HEK293 (cell line): ENCODE measurements around the gene UCHL1.
A peak's percentile ranks its signal among the peaks of the same experiment; 100 is the strongest.

Experiments used
- BCL11A ChIP-seq: fragments of 450-650 bp; formaldehyde crosslinking; IDR thresholded peaks from 2 replicates; pipeline ENCODE4 v1.5.1; 2016; ENCODE audit warnings: low read depth, missing biosample characterization, missing genetic modification characterization
- FEZF1 ChIP-seq: fragments of 450-650 bp; formaldehyde crosslinking; IDR thresholded peaks from 2 replicates; pipeline ENCODE4 v1.5.1; 2016; ENCODE audit warnings: missing biosample characterization, missing genetic modification characterization
- GFI1B ChIP-seq: fragments of 450-650 bp; formaldehyde crosslinking; IDR thresholded peaks from 2 replicates; pipeline ENCODE4 v1.5.1; 2016; ENCODE audit warnings: missing biosample characterization, missing genetic modification characterization
- IKZF3 ChIP-seq: fragments of 450-650 bp; IDR thresholded peaks from 2 replicates; pipeline ENCODE4 v1.5.0; 2018; ENCODE audit warnings: missing biosample characterization, mild to moderate bottlenecking, missing genetic modification characterization, moderate library complexity
- KLF1 ChIP-seq: fragments of 450-650 bp; formaldehyde crosslinking; IDR thresholded peaks from 2 replicates; pipeline ENCODE4 v1.5.1; 2016; ENCODE audit warnings: missing biosample characterization, missing genetic modification characterization
- KLF16 ChIP-seq: fragments of 450-650 bp; formaldehyde crosslinking; IDR thresholded peaks from 2 replicates; pipeline ENCODE4 v1.5.1; 2017; ENCODE audit warnings: missing biosample characterization, missing genetic modification characterization
- SALL2 ChIP-seq: fragments of 450-650 bp; formaldehyde crosslinking; IDR thresholded peaks from 2 replicates; pipeline ENCODE4 v1.5.0; 2017; ENCODE audit warnings: missing biosample characterization, mild to moderate bottlenecking, missing genetic modification characterization, borderline replicate concordance
- SETDB1 ChIP-seq: IDR thresholded peaks from one replicate; pipeline ENCODE4 v1.6.1; 2017; ENCODE audit warnings: mild to moderate bottlenecking, low read length, moderate library complexity, mixed read lengths; ENCODE audit not compliant: insufficient read length
- SP2 ChIP-seq: fragments of 450-650 bp; formaldehyde crosslinking; IDR thresholded peaks from 2 replicates; pipeline ENCODE4 v1.5.1; 2016; ENCODE audit warnings: missing biosample characterization, missing genetic modification characterization
- YY2 ChIP-seq: fragments of 450-650 bp; formaldehyde crosslinking; IDR thresholded peaks from 2 replicates; pipeline ENCODE4 v1.5.1; 2016; ENCODE audit warnings: missing biosample characterization, missing genetic modification characterization
- ZBTB21 ChIP-seq: fragments of 450-650 bp; formaldehyde crosslinking; IDR thresholded peaks from 2 replicates; pipeline ENCODE4 v1.5.1; 2017; ENCODE audit warnings: missing biosample characterization, missing genetic modification characterization
- ZFP41 ChIP-seq: fragments of 450-650 bp; formaldehyde crosslinking; IDR thresholded peaks from 2 replicates; pipeline ENCODE4 v1.5.1; 2016; ENCODE audit warnings: missing biosample characterization, missing genetic modification characterization, borderline replicate concordance
- ZFP69B ChIP-seq: fragments of 450-650 bp; formaldehyde crosslinking; IDR thresholded peaks from 2 replicates; pipeline ENCODE4 v1.5.1; 2016; ENCODE audit warnings: missing biosample characterization, missing genetic modification characterization
- ZNF16 ChIP-seq: fragments of 450-650 bp; formaldehyde crosslinking; IDR thresholded peaks from 2 replicates; pipeline ENCODE4 v1.5.1; 2016; ENCODE audit warnings: low read depth, missing biosample characterization, missing genetic modification characterization
- ZNF174 ChIP-seq: fragments of 450-650 bp; formaldehyde crosslinking; IDR thresholded peaks from 2 replicates; pipeline ENCODE4 v1.5.0; 2017; ENCODE audit warnings: missing biosample characterization, mild to moderate bottlenecking, missing genetic modification characterization
- ZNF239 ChIP-seq: fragments of 450-650 bp; formaldehyde crosslinking; IDR thresholded peaks from 2 replicates; pipeline ENCODE4 v1.5.1; 2016; ENCODE audit warnings: missing biosample characterization, missing genetic modification characterization
- ZNF423 ChIP-seq: fragments of 450-650 bp; formaldehyde crosslinking; IDR thresholded peaks from 2 replicates; pipeline ENCODE4 v1.5.1; 2016; ENCODE audit warnings: missing biosample characterization, missing genetic modification characterization
- ZNF433 ChIP-seq: fragments of 450-650 bp; formaldehyde crosslinking; IDR thresholded peaks from 2 replicates; pipeline ENCODE4 v1.5.1; 2016; ENCODE audit warnings: missing biosample characterization, missing genetic modification characterization, low read depth
- ZNF514 ChIP-seq: fragments of 450-650 bp; formaldehyde crosslinking; IDR thresholded peaks from 2 replicates; pipeline ENCODE4 v1.5.1; 2016; ENCODE audit warnings: missing biosample characterization, missing genetic modification characterization
- ZNF629 ChIP-seq: fragments of 450-650 bp; formaldehyde crosslinking; IDR thresholded peaks from 2 replicates; pipeline ENCODE4 v1.5.1; 2017; ENCODE audit warnings: missing biosample characterization, missing genetic modification characterization
- ZNF677 ChIP-seq: fragments of 450-650 bp; IDR thresholded peaks from 2 replicates; pipeline ENCODE4 v1.5.0; 2018; ENCODE audit warnings: missing biosample characterization, mild to moderate bottlenecking, missing genetic modification characterization, moderate library complexity
- ZNF76 ChIP-seq: fragments of 450-650 bp; formaldehyde crosslinking; IDR thresholded peaks from 2 replicates; pipeline ENCODE4; 2016; ENCODE audit warnings: low read depth, missing biosample characterization, missing genetic modification characterization, borderline replicate concordance
- ZSCAN30 ChIP-seq: fragments of 450-650 bp; IDR thresholded peaks from 2 replicates; pipeline ENCODE4 v1.5.1; 2018; ENCODE audit warnings: missing biosample characterization, mild to moderate bottlenecking, missing genetic modification characterization, moderate library complexity
- TF ChIP-seq, protein P1 (sequence below): fragments of 450-650 bp; formaldehyde crosslinking; IDR thresholded peaks from 2 replicates; pipeline ENCODE4 v1.5.1; 2016; ENCODE audit warnings: missing biosample characterization, missing genetic modification characterization
- TF ChIP-seq, protein P2 (sequence below): fragments of 450-650 bp; formaldehyde crosslinking; IDR thresholded peaks from 2 replicates; pipeline ENCODE4 v1.5.1; 2016; ENCODE audit warnings: missing biosample characterization, missing genetic modification characterization
- TF ChIP-seq, protein P3 (sequence below): fragments of 450-650 bp; formaldehyde crosslinking; IDR thresholded peaks from 2 replicates; pipeline ENCODE4 v1.5.1; 2016; ENCODE audit warnings: missing biosample characterization, missing genetic modification characterization, borderline replicate concordance
- TF ChIP-seq, protein P4 (sequence below): fragments of 450-650 bp; formaldehyde crosslinking; IDR thresholded peaks from 2 replicates; pipeline ENCODE4 v1.5.1; 2016; ENCODE audit warnings: missing biosample characterization, missing genetic modification characterization, low read depth
- TF ChIP-seq, protein P5 (sequence below): fragments of 450-650 bp; formaldehyde crosslinking; optimal IDR thresholded peaks from 2 replicates; pipeline ENCODE3; 2016; ENCODE audit warnings: missing biosample characterization, mild to moderate bottlenecking, missing genetic modification characterization
- TF ChIP-seq, protein P6 (sequence below): fragments of 450-650 bp; formaldehyde crosslinking; IDR thresholded peaks from 2 replicates; pipeline ENCODE4 v1.5.1; 2017; ENCODE audit warnings: missing biosample characterization, missing genetic modification characterization

Gene UCHL1

DNA sequence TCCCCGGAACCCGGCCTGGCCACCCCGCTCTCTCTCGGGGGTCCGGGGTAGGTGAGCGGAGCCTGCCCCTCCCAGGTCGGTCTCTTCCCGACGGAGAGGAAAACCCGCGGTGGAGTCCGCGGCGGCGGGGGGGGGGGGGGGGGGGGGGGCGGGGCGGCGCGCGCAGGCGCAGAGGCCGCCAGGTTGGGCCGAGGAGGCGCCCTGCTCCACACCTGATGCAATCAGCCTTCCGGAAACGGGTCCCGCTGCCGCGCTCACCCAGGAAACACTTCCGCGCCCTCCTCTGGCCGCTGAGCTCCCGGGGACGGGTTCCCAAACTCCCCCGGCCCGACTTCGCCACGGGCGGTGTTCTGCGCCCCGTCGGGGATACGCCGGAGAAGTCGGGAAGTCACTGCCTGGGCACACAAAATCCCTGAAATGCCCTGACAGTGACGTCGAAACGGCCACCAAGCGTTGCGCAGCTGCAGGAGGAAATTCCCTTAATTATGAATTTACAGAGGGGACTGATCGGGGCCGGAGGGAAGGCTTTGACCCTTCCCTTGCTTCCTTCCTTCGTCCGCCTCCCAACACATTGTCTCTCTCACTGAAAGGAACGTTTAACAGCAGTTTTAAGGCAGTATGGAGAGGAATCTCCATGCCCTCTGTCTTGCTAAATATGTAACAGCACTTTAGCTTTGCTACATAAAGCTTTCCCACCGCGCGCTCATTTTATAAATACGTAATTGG is 40.3 kb upstream of the UCHL1 start (continued):
- TF ChIP-seq SALL2 (tag by site-specific recombination): no peak
- TF ChIP-seq ZNF239: no peak
- TF ChIP-seq, protein P1, sequence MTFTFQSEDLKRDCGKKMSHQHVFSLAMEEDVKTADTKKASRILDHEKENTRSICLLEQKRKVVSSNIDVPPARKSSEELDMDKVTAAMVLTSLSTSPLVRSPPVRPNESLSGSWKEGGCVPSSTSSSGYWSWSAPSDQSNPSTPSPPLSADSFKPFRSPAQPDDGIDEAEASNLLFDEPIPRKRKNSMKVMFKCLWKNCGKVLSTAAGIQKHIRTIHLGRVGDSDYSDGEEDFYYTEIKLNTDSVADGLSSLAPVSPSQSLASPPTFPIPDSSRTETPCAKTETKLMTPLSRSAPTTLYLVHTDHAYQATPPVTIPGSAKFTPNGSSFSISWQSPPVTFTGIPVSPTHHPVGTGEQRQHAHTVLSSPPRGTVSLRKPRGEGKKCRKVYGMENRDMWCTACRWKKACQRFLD: no peak
- TF ChIP-seq ZNF677 (tag by site-specific recombination): no peak
- 0 out of 2 replicates have a peak, but pooled peaks have one; percentile 37 for TF ChIP-seq KLF16 (tag by site-specific recombination)
- no peak for TF ChIP-seq ZNF433 (tag by site-specific recombination)
- TF ChIP-seq, protein P2, sequence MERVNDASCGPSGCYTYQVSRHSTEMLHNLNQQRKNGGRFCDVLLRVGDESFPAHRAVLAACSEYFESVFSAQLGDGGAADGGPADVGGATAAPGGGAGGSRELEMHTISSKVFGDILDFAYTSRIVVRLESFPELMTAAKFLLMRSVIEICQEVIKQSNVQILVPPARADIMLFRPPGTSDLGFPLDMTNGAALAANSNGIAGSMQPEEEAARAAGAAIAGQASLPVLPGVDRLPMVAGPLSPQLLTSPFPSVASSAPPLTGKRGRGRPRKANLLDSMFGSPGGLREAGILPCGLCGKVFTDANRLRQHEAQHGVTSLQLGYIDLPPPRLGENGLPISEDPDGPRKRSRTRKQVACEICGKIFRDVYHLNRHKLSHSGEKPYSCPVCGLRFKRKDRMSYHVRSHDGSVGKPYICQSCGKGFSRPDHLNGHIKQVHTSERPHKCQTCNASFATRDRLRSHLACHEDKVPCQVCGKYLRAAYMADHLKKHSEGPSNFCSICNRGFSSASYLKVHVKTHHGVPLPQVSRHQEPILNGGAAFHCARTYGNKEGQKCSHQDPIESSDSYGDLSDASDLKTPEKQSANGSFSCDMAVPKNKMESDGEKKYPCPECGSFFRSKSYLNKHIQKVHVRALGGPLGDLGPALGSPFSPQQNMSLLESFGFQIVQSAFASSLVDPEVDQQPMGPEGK (tag by site-specific recombination): peak; percentile 82
- no peak for TF ChIP-seq BCL11A
- peak; percentile 28; the same call in 1 of the 2 replicates for TF ChIP-seq FEZF1 (tag by site-specific recombination)
- TF ChIP-seq GFI1B (tag by site-specific recombination): no peak
- peak; percentile 41; the same call in 1 of the 2 replicates for TF ChIP-seq SP2
- TF ChIP-seq, protein P3, sequence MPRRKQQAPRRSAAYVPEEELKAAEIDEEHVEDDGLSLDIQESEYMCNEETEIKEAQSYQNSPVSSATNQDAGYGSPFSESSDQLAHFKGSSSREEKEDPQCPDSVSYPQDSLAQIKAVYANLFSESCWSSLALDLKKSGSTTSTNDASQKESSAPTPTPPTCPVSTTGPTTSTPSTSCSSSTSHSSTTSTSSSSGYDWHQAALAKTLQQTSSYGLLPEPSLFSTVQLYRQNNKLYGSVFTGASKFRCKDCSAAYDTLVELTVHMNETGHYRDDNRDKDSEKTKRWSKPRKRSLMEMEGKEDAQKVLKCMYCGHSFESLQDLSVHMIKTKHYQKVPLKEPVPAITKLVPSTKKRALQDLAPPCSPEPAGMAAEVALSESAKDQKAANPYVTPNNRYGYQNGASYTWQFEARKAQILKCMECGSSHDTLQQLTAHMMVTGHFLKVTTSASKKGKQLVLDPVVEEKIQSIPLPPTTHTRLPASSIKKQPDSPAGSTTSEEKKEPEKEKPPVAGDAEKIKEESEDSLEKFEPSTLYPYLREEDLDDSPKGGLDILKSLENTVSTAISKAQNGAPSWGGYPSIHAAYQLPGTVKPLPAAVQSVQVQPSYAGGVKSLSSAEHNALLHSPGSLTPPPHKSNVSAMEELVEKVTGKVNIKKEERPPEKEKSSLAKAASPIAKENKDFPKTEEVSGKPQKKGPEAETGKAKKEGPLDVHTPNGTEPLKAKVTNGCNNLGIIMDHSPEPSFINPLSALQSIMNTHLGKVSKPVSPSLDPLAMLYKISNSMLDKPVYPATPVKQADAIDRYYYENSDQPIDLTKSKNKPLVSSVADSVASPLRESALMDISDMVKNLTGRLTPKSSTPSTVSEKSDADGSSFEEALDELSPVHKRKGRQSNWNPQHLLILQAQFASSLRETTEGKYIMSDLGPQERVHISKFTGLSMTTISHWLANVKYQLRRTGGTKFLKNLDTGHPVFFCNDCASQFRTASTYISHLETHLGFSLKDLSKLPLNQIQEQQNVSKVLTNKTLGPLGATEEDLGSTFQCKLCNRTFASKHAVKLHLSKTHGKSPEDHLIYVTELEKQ (tag by site-specific recombination): no peak
- peak; percentile 74 for TF ChIP-seq IKZF3 (tag by site-specific recombination)
- peak; percentile 99 for TF ChIP-seq ZNF423 (tag by site-specific recombination)
- TF ChIP-seq ZFP41 (tag by site-specific recombination): no peak
- 0 out of 2 replicates have a peak, but pooled peaks have one; percentile 31 for TF ChIP-seq ZBTB21
- TF ChIP-seq, protein P4, sequence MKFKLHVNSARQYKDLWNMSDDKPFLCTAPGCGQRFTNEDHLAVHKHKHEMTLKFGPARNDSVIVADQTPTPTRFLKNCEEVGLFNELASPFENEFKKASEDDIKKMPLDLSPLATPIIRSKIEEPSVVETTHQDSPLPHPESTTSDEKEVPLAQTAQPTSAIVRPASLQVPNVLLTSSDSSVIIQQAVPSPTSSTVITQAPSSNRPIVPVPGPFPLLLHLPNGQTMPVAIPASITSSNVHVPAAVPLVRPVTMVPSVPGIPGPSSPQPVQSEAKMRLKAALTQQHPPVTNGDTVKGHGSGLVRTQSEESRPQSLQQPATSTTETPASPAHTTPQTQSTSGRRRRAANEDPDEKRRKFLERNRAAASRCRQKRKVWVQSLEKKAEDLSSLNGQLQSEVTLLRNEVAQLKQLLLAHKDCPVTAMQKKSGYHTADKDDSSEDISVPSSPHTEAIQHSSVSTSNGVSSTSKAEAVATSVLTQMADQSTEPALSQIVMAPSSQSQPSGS: peak; percentile 9; the same call in 1 of the 2 replicates
- no peak for TF ChIP-seq SETDB1
- no peak for TF ChIP-seq YY2
- no peak for TF ChIP-seq ZNF514 (tag by site-specific recombination)
- TF ChIP-seq ZNF629 (tag by site-specific recombination): peak; percentile 78
- TF ChIP-seq, protein P5, sequence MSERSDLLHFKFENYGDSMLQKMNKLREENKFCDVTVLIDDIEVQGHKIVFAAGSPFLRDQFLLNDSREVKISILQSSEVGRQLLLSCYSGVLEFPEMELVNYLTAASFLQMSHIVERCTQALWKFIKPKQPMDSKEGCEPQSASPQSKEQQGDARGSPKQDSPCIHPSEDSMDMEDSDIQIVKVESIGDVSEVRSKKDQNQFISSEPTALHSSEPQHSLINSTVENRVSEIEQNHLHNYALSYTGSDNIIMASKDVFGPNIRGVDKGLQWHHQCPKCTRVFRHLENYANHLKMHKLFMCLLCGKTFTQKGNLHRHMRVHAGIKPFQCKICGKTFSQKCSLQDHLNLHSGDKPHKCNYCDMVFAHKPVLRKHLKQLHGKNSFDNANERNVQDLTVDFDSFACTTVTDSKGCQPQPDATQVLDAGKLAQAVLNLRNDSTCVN (tag by site-specific recombination): peak; percentile 72
- TF ChIP-seq KLF1 (tag by site-specific recombination): no peak
- TF ChIP-seq ZSCAN30: peak; percentile 68
- TF ChIP-seq ZNF174: no peak
- TF ChIP-seq, protein P6, sequence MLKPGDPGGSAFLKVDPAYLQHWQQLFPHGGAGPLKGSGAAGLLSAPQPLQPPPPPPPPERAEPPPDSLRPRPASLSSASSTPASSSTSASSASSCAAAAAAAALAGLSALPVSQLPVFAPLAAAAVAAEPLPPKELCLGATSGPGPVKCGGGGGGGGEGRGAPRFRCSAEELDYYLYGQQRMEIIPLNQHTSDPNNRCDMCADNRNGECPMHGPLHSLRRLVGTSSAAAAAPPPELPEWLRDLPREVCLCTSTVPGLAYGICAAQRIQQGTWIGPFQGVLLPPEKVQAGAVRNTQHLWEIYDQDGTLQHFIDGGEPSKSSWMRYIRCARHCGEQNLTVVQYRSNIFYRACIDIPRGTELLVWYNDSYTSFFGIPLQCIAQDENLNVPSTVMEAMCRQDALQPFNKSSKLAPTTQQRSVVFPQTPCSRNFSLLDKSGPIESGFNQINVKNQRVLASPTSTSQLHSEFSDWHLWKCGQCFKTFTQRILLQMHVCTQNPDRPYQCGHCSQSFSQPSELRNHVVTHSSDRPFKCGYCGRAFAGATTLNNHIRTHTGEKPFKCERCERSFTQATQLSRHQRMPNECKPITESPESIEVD: no peak
- no peak for TF ChIP-seq ZNF16
- peak; percentile 75; the same call in 1 of the 2 replicates for TF ChIP-seq ZNF76
- TF ChIP-seq ZFP69B: peak; percentile 50; the same call in 1 of the 2 replicates
